BE2C (cell line): ENCODE measurements around the gene DTYMK.

Experiments
- DNase-seq: peaks from one replicate; pipeline ENCODE4 v3.0.0-alpha.2; 2020
- H3K27me3 ChIP-seq: fragments of 250-450 bp; sonication (Bioruptor Pico); 2 replicates; pipeline ENCODE4 v1.5.1; 2020; ENCODE audit warnings: mild to moderate bottlenecking
- H3K36me3 ChIP-seq: fragments of 250-450 bp; sonication (Bioruptor Pico); 2 replicates; pipeline ENCODE4 v1.5.1; 2020; ENCODE audit warnings: mild to moderate bottlenecking
- H3K4me1 ChIP-seq: fragments of 250-450 bp; sonication (Bioruptor Pico); 2 replicates; pipeline ENCODE4 v1.5.1; 2020
- H3K4me3 ChIP-seq: 2 replicates; pipeline ENCODE4 v1.5.1; 2011; ENCODE audit warnings: low read depth, low read length
- H3K9me3 ChIP-seq: fragments of 250-450 bp; sonication (Bioruptor Pico); 2 replicates; pipeline ENCODE4 v1.5.1; 2020
- TF ChIP-seq, protein P1 (sequence below): IDR thresholded peaks from 2 replicates; pipeline ENCODE4 v1.5.1; 2012; ENCODE audit warnings: mild to moderate bottlenecking, low read depth, low read length

DTYMK gene

DNA sequence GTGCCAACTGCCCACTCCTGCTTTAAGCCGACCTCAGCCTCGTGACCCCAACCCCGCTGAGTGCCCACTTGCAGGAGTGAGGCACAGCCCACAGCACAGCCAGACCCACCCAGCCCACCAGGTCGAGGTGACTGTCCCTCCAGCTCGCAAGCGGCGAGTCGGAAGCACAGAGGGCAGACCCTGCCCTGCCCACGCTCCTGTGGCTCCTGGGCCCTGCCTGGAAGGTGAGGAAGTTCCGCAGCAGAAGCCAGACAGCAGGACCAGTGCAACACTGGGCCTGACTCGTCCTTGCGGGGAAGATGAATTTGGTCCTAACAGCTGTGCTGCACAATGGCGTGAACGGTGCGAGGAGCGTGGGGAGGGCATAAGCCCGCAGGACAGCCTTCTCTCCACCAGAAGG, 9.9 kb downstream of the DTYMK start:
- Histone ChIP-seq H3K27me3 (no peaks in the 10 kb centered on the region), H3K4me1 (no peaks in the 10 kb centered on the region), H3K9me3 (no peaks in the 10 kb centered on the region), H3K4me3 (no peak overlapping the region), H3K36me3 (peaks cover 78% of the 10 kb centered on the region)
- DNase-seq, result no peak
- TF ChIP-seq, protein P1, sequence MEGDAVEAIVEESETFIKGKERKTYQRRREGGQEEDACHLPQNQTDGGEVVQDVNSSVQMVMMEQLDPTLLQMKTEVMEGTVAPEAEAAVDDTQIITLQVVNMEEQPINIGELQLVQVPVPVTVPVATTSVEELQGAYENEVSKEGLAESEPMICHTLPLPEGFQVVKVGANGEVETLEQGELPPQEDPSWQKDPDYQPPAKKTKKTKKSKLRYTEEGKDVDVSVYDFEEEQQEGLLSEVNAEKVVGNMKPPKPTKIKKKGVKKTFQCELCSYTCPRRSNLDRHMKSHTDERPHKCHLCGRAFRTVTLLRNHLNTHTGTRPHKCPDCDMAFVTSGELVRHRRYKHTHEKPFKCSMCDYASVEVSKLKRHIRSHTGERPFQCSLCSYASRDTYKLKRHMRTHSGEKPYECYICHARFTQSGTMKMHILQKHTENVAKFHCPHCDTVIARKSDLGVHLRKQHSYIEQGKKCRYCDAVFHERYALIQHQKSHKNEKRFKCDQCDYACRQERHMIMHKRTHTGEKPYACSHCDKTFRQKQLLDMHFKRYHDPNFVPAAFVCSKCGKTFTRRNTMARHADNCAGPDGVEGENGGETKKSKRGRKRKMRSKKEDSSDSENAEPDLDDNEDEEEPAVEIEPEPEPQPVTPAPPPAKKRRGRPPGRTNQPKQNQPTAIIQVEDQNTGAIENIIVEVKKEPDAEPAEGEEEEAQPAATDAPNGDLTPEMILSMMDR, result no peak

DNA sequence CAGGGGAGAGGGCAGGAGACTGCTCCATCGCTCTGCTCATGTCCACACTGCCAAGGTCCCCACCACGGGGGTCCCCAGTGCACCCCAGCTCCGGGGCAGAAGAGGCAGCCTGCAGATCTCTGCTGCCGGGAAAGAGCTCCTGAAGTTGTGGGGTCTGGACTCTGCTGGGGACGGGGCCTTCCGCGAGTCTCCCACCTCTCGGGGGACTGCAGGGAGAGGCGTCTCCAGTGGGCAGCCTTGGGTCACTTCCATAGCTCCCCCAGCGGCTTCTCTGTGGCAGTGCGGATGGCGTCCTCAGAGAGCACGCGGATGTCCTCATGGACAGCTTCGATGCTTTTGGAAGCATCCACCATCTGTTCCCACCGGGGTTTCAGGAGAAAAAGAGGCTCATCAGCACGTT, 10.7 kb downstream of the DTYMK start:
- no peaks in the 10 kb centered on the region for H3K4me1 ChIP-seq
- no peaks in the 10 kb centered on the region for H3K9me3 ChIP-seq
- H3K27me3 ChIP-seq, result no peaks in the 10 kb centered on the region
- no peak for DNase-seq
- peaks cover 76% of the 10 kb centered on the region for H3K36me3 ChIP-seq
- H3K4me3 ChIP-seq, result no peak overlapping the region
- TF ChIP-seq, protein P1, result no peak; the same call in 1 of the 2 replicates

DNA sequence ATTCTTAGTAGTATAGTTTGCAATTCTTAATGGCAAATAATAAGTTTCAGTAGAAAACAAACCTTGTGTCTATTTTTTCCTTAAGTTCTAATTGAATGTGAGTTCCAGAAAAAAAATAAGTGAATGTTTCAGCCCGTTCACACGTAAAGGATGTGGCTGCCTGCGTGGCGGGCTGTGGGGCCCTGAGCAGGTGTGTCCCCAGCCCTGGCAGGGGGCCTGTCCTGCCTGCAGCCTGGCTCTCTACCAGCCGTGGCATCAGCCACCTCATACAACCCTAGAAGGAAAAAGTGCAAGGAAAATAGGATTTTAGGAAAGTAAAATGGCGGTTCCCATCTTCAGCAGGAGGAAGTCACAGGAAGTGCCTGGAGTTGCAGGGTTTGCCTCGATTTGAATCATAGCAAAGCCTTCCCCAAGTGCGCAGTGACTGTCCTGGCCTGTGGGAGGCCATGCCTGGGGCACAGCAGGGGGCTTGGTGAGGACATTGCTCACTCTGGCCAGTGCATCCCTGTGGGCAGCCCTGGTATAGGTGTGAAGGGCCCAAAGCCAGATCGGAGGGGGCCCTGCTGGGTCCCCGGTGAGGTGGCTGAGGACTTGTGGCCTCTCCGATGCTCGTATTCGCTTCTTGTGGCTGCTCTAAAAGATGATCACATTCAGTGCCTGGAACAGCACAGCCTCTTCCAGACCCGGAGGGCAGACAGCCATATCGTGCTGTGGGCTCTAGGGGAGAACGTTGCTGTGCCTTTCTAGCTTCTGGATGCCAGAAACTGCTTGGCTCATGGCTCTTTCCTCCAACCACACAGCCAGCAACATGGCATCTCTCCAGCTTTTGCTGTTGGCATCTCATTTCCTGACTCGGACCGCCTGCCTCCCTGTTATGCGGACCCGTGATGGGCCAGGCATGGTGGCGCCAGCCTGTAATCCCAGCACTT, 12.6 kb downstream of the DTYMK start:
- TF ChIP-seq, protein P1, result no peak
- Histone ChIP-seq H3K9me3 (no peaks in the 10 kb centered on the region), H3K4me1 (no peaks in the 10 kb centered on the region), H3K27me3 (no peaks in the 10 kb centered on the region), H3K36me3 (peaks cover 69% of the 10 kb centered on the region), H3K4me3 (no peak overlapping the region)
- DNase-seq, result peak; percentile 32

DNA sequence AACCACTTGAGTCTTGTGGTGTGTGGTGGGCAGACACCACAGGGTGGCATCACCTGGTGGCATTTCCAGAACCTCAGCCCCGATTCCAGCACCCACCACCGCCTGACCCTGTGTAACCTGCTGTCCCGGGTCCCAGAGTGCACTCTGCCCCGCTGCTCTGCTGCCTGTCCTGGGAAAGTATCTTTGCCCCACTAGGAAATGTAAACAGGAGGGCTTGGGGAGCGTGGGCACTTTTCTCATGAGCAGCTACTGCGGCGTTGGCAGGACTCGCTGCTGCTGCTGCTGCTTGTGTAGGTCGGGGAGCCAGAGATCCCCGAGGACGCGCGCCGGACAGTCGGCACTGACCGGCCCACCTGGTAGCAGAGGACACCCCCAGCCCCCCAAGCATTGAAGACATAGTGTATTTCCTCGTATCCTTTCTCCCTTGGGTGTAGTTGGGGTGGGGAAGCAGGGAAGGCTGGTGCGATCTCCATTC, 13.4 kb downstream of the DTYMK start:
- no peaks in the 10 kb centered on the region for H3K9me3 ChIP-seq
- DNase-seq, result no peak
- H3K36me3 ChIP-seq, result peaks cover 67% of the 10 kb centered on the region

DNA sequence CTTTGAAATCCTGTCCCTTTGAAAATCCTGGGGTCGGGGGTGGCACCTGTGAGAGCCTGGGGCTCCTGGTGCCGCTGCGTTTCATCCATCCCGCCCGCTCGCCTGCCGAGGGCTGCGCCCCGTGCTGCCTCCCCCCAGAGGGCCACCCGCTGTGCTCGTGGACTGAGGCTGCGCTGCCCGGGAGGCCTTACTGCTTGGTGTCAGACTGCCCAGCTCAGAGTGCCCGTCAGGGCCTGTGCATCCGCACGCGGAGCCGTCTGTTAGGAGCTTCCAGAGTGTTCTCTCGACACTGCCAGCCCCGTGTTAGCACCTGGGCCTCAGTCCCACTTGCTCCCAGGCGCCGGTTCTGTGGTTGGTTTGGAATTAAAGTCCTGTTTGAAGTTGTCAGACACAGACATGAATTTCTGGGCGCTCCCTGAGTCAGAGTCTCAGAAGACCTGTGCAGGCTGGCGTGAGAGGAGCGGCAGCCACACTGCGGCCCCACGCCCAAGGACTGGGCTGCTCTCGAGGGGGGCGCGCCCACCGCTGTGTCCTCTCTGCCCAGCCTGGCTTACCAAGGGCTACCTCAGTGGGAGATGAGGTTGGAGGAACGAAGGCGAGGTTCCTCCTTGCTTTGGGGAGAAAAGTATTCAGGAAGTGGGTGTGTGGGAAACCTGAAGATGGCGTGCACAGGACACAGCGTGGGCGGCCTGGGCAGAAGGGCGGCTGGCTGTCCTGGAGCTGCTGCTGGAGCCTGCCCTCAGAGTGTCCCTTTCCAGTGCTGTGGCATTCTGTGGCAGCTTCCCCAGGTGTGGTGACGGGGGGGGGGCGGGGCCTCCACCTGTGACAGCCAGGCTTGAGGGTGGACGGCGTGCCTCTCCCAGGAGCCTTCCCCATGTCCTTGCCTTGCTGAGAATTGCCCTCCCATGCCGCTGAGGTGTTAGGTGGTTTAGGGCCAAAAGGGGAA, 14.1 kb downstream of the DTYMK start:
- Histone ChIP-seq H3K27me3 (no peaks in the 10 kb centered on the region), H3K36me3 (peaks cover 69% of the 10 kb centered on the region), H3K4me1 (no peaks in the 10 kb centered on the region), H3K4me3 (no peak overlapping the region), H3K9me3 (no peaks in the 10 kb centered on the region)
- DNase-seq, result no peak
- TF ChIP-seq, protein P1, result no peak

More for the DNA sequence above, 13.4 kb downstream of the DTYMK start:
- Histone ChIP-seq H3K4me1 (no peaks in the 10 kb centered on the region), H3K4me3 (no peak overlapping the region), H3K27me3 (no peaks in the 10 kb centered on the region)
- TF ChIP-seq, protein P1, result no peak
